ENCODE data around the gene PTPRN2. TPM values are rescaled to one million over a fixed set of nuclear protein-coding genes. Genes with fewer than 3 reads are reported as not detected.

Gene PTPRN2
- total RNA-seq, 1 experiment from 2014 or later = not detected

GRCh38 chr7:157618823-157619606 lies 968.6 kb downstream of the PTPRN2 start:
- POLR2A ChIA-PET (ENCODE audit: unreplicated experiment) = no interaction called here
- Histone ChIP-seq H3K79me2 (ENCODE audit: low read depth) (no peaks in the 10 kb centered on the region), H3K9me3 (ENCODE audit: insufficient read depth, low read depth) (no peaks in the 10 kb centered on the region), H3K9me2 (ENCODE audit: insufficient read depth) (no peaks in the 10 kb centered on the region), H3K27ac (no peak overlapping the region), H3K36me3 (ENCODE audit: low read depth) (no peaks in the 10 kb centered on the region), H4K20me1 (ENCODE audit: insufficient read depth) (0 out of 2 replicates have a peak, but pooled peaks cover 5% of the 10 kb centered on the region), H2AFZ (no peak overlapping the region), H3K4me3 (no peak overlapping the region), H3F3A (ENCODE audit: insufficient read depth, low read depth) (no peaks in the 10 kb centered on the region), H3K27me3 (ENCODE audit: insufficient read depth, low read depth) (peaks cover 100% of the 10 kb centered on the region), H3K4me1 (replicated peaks; ENCODE audit: insufficient read depth) (no peaks in the 10 kb centered on the region), H3K4me2 (no peak overlapping the region)
- no TSS peak for BruUV-seq (replicated peaks)
- intact Hi-C loops (cut with micrococcal nuclease; ENCODE audit: unreplicated experiment) = no loop called here
- no peak for DNase-seq
- no peak for TF ChIP-seq EZH2 (IDR thresholded peaks at IDR 0.05; ENCODE audit: low read depth)
- TF ChIP-seq, protein P1, sequence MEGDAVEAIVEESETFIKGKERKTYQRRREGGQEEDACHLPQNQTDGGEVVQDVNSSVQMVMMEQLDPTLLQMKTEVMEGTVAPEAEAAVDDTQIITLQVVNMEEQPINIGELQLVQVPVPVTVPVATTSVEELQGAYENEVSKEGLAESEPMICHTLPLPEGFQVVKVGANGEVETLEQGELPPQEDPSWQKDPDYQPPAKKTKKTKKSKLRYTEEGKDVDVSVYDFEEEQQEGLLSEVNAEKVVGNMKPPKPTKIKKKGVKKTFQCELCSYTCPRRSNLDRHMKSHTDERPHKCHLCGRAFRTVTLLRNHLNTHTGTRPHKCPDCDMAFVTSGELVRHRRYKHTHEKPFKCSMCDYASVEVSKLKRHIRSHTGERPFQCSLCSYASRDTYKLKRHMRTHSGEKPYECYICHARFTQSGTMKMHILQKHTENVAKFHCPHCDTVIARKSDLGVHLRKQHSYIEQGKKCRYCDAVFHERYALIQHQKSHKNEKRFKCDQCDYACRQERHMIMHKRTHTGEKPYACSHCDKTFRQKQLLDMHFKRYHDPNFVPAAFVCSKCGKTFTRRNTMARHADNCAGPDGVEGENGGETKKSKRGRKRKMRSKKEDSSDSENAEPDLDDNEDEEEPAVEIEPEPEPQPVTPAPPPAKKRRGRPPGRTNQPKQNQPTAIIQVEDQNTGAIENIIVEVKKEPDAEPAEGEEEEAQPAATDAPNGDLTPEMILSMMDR (conservative IDR thresholded peaks at IDR 0.05) = no peak
- CTCF ChIA-PET = interaction anchor here (0.6 kb wide), 1 partner anchor 1372 kb away, joined by 4 read pairs; no protein-coding TSS in a partner anchor

DNA sequence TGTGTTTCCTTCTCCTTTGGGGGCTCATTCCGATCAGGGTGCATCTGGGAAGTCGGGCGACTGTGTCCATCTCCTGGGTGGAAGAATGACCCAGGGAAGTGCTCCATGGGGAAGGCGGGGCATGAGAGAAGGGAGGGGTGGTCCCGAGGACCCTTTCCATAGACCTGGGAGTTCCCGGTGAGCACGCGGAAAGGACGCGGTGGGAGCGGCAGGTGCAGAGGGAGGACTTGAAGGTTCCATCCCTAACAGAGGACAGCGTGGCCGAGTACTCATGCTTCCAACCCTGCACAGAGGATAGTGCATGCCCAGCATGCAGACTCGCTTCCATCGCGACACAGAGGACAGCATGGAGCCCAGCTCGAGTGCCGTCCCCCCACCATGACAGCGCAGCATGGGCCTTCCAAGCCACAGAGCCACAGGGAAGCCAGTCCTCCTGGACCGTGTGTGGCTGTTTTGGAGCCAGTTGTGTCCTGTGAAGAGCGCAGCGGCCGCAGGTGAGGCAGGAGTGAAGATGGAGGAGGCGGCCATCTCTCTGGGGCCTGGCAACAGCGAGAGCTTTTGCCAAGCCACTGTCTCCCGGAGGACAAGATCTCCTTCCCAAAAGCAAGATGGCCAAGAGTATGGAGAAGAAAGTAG lies 969.4 kb downstream of the PTPRN2 start:
- Histone ChIP-seq H3F3A (ENCODE audit: insufficient read depth, low read depth) (no peaks in the 10 kb centered on the region), H2AFZ (no peak overlapping the region), H3K9me2 (ENCODE audit: insufficient read depth) (no peaks in the 10 kb centered on the region), H3K27me3 (ENCODE audit: insufficient read depth, low read depth) (peaks cover 100% of the 10 kb centered on the region), H3K4me3 (no peak overlapping the region), H3K4me1 (replicated peaks; ENCODE audit: insufficient read depth) (no peaks in the 10 kb centered on the region), H3K79me2 (ENCODE audit: low read depth) (no peaks in the 10 kb centered on the region), H3K9me3 (ENCODE audit: insufficient read depth, low read depth) (no peaks in the 10 kb centered on the region), H3K27ac (no peak overlapping the region), H4K20me1 (ENCODE audit: insufficient read depth) (0 out of 2 replicates have a peak, but pooled peaks cover 5% of the 10 kb centered on the region), H3K36me3 (ENCODE audit: low read depth) (no peaks in the 10 kb centered on the region), H3K4me2 (no peak overlapping the region)
- no TSS peak for BruUV-seq (replicated peaks)
- intact Hi-C loops (cut with micrococcal nuclease; ENCODE audit: unreplicated experiment) = no loop called here
- DNase-seq = no peak
- ChIA-PET POLR2A (ENCODE audit: unreplicated experiment) (no interaction called here), CTCF (no interaction called here)
- TF ChIP-seq EZH2 (IDR thresholded peaks at IDR 0.05; ENCODE audit: low read depth) = no peak
- TF ChIP-seq, protein P1 (conservative IDR thresholded peaks at IDR 0.05) = no peak

DNA sequence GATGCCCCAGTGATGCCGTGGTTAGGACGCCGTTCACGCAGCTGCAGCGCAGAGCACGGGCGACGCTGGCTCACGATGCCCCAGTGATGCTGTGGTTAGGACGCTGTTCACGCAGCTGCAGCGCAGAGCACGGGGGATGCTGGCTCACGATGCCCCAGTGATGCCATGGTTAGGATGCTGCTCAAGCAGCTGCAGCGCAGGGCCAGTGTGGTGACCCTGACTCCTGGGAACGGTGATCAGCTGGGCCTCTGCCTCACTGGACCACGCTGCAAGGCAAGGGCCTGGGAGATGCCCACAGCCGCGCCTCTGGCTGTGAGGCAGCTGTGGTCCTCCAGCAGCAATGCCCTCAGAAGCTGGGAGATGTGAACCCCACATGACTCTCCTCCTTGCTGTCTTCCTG lies 970.2 kb downstream of the PTPRN2 start:
- no TSS peak for BruUV-seq (replicated peaks)
- POLR2A ChIA-PET (ENCODE audit: unreplicated experiment) = no interaction called here
- Histone ChIP-seq H2AFZ (no peak overlapping the region), H3K9me3 (ENCODE audit: insufficient read depth, low read depth) (no peaks in the 10 kb centered on the region), H3K4me1 (replicated peaks; ENCODE audit: insufficient read depth) (no peaks in the 10 kb centered on the region), H3K27ac (no peak overlapping the region), H3K4me2 (no peak overlapping the region), H3K4me3 (no peak overlapping the region), H3K27me3 (ENCODE audit: insufficient read depth, low read depth) (peaks cover 99% of the 10 kb centered on the region), H3F3A (ENCODE audit: insufficient read depth, low read depth) (no peaks in the 10 kb centered on the region), H3K79me2 (ENCODE audit: low read depth) (no peaks in the 10 kb centered on the region), H3K9me2 (ENCODE audit: insufficient read depth) (no peaks in the 10 kb centered on the region), H4K20me1 (ENCODE audit: insufficient read depth) (0 out of 2 replicates have a peak, but pooled peaks cover 2% of the 10 kb centered on the region), H3K36me3 (ENCODE audit: low read depth) (no peaks in the 10 kb centered on the region)
- intact Hi-C loops (cut with micrococcal nuclease; ENCODE audit: unreplicated experiment) = no loop called here
- no peak for TF ChIP-seq EZH2 (IDR thresholded peaks at IDR 0.05; ENCODE audit: low read depth)
- TF ChIP-seq, protein P1 (conservative IDR thresholded peaks at IDR 0.05) = no peak
- no peak for DNase-seq
- CTCF ChIA-PET = no interaction called here

All from PC-9 (cell line).